ENCODE results near the gene SCN10A.

Gene SCN10A

DNA sequence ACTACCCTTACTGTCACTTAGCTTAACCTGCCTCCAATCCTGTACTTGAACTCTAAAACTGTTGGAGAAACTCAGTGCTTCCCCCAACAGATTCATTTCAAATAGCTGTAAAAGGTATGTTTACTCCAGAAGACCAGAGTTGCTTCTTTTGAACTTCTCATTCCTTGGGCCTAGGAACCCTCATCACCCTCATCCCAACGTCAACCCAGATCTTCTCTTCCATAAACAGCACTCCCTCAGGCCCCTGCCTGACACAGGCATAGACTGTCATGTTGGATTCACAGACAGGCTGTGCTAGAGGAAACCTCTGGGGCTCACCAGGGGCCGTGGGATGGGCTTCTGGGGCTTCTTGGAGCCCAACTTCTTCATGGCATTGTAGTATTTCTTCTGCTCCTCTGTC is 109.1 kb downstream of the SCN10A start:
- TF ChIP-seq, protein P1, sequence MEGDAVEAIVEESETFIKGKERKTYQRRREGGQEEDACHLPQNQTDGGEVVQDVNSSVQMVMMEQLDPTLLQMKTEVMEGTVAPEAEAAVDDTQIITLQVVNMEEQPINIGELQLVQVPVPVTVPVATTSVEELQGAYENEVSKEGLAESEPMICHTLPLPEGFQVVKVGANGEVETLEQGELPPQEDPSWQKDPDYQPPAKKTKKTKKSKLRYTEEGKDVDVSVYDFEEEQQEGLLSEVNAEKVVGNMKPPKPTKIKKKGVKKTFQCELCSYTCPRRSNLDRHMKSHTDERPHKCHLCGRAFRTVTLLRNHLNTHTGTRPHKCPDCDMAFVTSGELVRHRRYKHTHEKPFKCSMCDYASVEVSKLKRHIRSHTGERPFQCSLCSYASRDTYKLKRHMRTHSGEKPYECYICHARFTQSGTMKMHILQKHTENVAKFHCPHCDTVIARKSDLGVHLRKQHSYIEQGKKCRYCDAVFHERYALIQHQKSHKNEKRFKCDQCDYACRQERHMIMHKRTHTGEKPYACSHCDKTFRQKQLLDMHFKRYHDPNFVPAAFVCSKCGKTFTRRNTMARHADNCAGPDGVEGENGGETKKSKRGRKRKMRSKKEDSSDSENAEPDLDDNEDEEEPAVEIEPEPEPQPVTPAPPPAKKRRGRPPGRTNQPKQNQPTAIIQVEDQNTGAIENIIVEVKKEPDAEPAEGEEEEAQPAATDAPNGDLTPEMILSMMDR (IDR thresholded peaks at IDR 0.05; ENCODE audit: low read depth, low read length) = no peak
- H3K4me3 ChIP-seq (ENCODE audit: low read depth, low read length) = no peak overlapping the region
- peaks cover 45% of the 10 kb centered on the region for H3K27me3 ChIP-seq (ENCODE audit: insufficient read depth, low read depth, severe bottlenecking)
- H3K36me3 ChIP-seq = no peaks in the 10 kb centered on the region
- H3K9me3 ChIP-seq (ENCODE audit: severe bottlenecking) = no peaks in the 10 kb centered on the region
- no peak overlapping the region for H3K27ac ChIP-seq
- DNase-seq = no peak

DNA sequence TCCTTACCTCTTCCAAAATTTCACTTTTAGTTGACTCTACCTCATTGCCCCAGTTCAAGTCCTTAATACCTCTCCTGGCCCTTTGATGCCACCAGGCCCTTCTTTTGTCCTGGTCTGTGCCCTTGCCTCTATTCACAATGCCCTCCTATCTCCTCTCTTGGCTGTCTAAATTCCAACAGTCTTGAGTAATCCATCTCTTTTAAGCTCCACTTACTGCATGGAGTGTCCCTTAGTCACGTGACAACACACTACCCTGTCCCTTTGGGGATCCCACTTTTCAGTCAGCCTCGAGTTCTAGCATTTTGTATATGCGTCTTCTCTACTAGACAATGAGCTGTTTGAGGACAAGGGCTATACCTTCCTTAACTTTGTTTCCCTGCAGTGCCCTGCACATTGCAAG is 113.8 kb downstream of the SCN10A start:
- TF ChIP-seq, protein P1 (IDR thresholded peaks at IDR 0.05; ENCODE audit: low read depth, low read length) = no peak
- DNase-seq = no peak
- Histone ChIP-seq H3K36me3 (no peaks in the 10 kb centered on the region), H3K9me3 (ENCODE audit: severe bottlenecking) (no peaks in the 10 kb centered on the region), H3K4me3 (ENCODE audit: low read depth, low read length) (no peak overlapping the region), H3K27ac (no peak overlapping the region), H3K27me3 (ENCODE audit: insufficient read depth, low read depth, severe bottlenecking) (peaks cover 45% of the 10 kb centered on the region)

DNA sequence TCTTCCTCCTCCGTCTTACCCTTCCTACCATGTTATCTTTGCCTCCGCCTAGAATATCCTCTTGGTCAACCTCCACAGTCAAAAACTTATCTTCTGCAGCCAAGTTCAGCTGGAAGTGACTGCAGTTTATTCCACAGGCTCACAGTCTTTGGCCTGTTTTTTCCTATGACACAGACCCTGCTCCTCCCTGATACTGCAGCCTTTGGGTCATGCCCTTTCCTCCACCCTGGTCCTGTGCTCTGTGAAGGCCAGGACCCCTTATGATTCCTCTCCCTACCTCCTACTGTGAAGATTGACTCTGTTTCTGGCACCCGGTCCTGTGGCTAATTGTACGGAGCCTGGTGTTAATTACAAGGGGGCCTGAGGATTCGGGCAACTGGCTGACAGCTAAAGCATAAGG is 117.3 kb downstream of the SCN10A start:
- Histone ChIP-seq H3K27ac (no peak overlapping the region), H3K4me3 (ENCODE audit: low read depth, low read length) (no peak overlapping the region), H3K36me3 (no peaks in the 10 kb centered on the region), H3K9me3 (ENCODE audit: severe bottlenecking) (no peaks in the 10 kb centered on the region), H3K27me3 (ENCODE audit: insufficient read depth, low read depth, severe bottlenecking) (peaks cover 47% of the 10 kb centered on the region)
- DNase-seq = no peak
- TF ChIP-seq, protein P1 (IDR thresholded peaks at IDR 0.05; ENCODE audit: low read depth, low read length) = no peak

DNA sequence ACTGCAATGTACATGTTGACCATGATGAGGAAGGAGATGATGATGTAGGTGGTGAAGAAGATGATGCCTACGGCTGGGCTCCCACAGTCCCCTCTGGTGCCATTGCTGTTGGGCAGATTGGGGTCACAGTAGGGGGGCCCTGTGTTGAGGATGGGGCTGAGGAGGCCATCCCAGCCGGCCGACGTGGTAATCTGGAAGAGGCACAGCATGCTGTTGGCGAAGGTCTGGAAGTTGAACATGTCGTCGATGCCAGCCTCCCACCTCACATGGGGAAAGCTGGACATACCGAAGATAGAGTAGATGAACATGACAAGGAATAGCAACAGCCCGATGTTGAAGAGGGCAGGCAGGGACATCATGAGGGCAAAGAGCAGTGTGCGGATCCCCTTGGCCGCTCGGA is 118.0 kb downstream of the SCN10A start:
- no peak for DNase-seq

DNA sequence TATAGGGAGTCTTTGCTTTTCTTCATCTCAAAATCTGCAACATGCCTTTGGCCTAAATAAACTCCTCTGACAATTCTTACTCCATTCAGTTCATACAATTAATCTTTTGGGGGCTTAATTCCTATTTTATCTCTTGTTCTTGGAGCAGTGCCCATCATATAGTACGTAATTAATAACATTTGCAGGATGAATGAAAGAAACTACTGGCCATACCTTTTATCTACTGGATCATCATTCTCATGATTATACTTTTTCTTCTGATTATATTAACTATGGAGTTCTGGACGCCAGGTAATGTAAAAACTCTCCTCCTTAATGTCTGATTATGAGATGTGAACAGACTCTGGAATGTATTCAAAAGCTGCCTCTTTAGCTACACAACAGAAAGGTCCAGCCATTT is 120.0 kb downstream of the SCN10A start:
- Histone ChIP-seq H3K27me3 (ENCODE audit: insufficient read depth, low read depth, severe bottlenecking) (peaks cover 42% of the 10 kb centered on the region), H3K36me3 (no peaks in the 10 kb centered on the region), H3K4me3 (ENCODE audit: low read depth, low read length) (no peak overlapping the region), H3K27ac (no peak overlapping the region), H3K9me3 (ENCODE audit: severe bottlenecking) (peaks cover 5% of the 10 kb centered on the region)
- TF ChIP-seq, protein P1 (IDR thresholded peaks at IDR 0.05; ENCODE audit: low read depth, low read length) = no peak
- no peak for DNase-seq

More for the DNA sequence above, 118.0 kb downstream of the SCN10A start:
- Histone ChIP-seq H3K9me3 (ENCODE audit: severe bottlenecking) (no peaks in the 10 kb centered on the region), H3K36me3 (no peaks in the 10 kb centered on the region), H3K27ac (no peak overlapping the region), H3K4me3 (ENCODE audit: low read depth, low read length) (no peak overlapping the region), H3K27me3 (ENCODE audit: insufficient read depth, low read depth, severe bottlenecking) (peaks cover 46% of the 10 kb centered on the region)
- TF ChIP-seq, protein P1 (IDR thresholded peaks at IDR 0.05; ENCODE audit: low read depth, low read length) = no peak

DNA sequence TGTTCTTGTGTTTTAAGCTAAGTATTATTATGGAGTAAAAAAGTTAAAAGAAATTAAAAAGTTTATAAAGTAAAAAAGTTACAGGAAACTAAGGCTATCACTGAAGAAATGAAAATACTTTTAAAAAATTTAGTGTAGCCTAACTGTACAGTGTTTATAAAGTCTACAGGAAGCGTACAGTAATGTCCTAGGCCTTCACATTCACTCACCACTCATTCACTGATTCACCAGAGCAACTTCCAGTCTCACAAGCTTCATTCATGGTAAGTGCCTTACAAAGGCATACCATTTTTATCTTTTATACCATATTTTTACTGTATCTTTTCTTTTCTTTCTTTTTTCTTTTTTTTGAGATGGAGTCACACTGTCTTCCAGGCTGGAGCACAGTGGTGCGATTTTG is 125.8 kb downstream of the SCN10A start:
- Histone ChIP-seq H3K9me3 (ENCODE audit: severe bottlenecking) (peaks cover 5% of the 10 kb centered on the region), H3K4me3 (ENCODE audit: low read depth, low read length) (no peak overlapping the region), H3K27ac (no peak overlapping the region), H3K27me3 (ENCODE audit: insufficient read depth, low read depth, severe bottlenecking) (peaks cover 5% of the 10 kb centered on the region), H3K36me3 (no peaks in the 10 kb centered on the region)
- no peak for DNase-seq
- TF ChIP-seq, protein P1 (IDR thresholded peaks at IDR 0.05; ENCODE audit: low read depth, low read length) = no peak
